ENCODE measurements around the gene MBOAT1. TPM values are rescaled to one million over a fixed set of nuclear protein-coding genes. Genes with fewer than 3 reads are reported as not detected.

MBOAT1 gene
- total RNA-seq, 2 experiments from 2014 or later, result 5.4 to 6.4 TPM

GRCh38 chr6:20238688-20239587, 26.7 kb upstream of the MBOAT1 start:
- POLR2A ChIA-PET, result no interaction called here
- no peak for DNase-seq
- H3K27me3 Mint-ChIP-seq, result no peaks in the 10 kb centered on the region
- peaks cover 10% of the 10 kb centered on the region for H3K4me1 Mint-ChIP-seq (ENCODE audit: low read depth)
- CTCF ChIA-PET, result interaction anchor here (1.6 kb wide), 1 partner anchor 112 kb away, joined by 3 read pairs; no protein-coding TSS in a partner anchor
- no peak for TF ChIP-seq CTCF (IDR thresholded peaks at IDR 0.05)
- H3K27ac Mint-ChIP-seq, result no peak overlapping the region
- intact Hi-C loops (cut with micrococcal nuclease), result no loop called here
- no peak for ATAC-seq
- no peaks in the 10 kb centered on the region for H3K36me3 Mint-ChIP-seq (ENCODE audit: low read depth)
- H3K4me3 Mint-ChIP-seq, result no peak overlapping the region
- H3K9me3 Mint-ChIP-seq, result no peaks in the 10 kb centered on the region

GRCh38 chr6:20237677-20238460, 25.6 kb upstream of the MBOAT1 start:
- H3K36me3 Mint-ChIP-seq (ENCODE audit: low read depth), result no peaks in the 10 kb centered on the region
- no peak overlapping the region for H3K27ac Mint-ChIP-seq
- H3K4me3 Mint-ChIP-seq, result no peak overlapping the region
- ChIA-PET CTCF (interaction anchor here (1.0 kb wide), 1 partner anchor 145 kb away, joined by 3 read pairs; no protein-coding TSS in a partner anchor), POLR2A (no interaction called here)
- intact Hi-C loops (cut with micrococcal nuclease), result no loop called here
- H3K27me3 Mint-ChIP-seq, result no peaks in the 10 kb centered on the region
- no peak for TF ChIP-seq CTCF (IDR thresholded peaks at IDR 0.05)
- ATAC-seq (no peak), DNase-seq (no peak)
- peaks cover 10% of the 10 kb centered on the region for H3K4me1 Mint-ChIP-seq (ENCODE audit: low read depth)
- H3K9me3 Mint-ChIP-seq, result no peaks in the 10 kb centered on the region

- ATAC-seq (no peak), DNase-seq (no peak)
- H3K27ac Mint-ChIP-seq, result no peak overlapping the region
- ChIA-PET POLR2A (no interaction called here), CTCF (interaction anchor here (1.0 kb wide), 1 partner anchor 144 kb away, joined by 3 read pairs; no protein-coding TSS in a partner anchor)
- H3K27me3 Mint-ChIP-seq, result no peaks in the 10 kb centered on the region
- H3K4me3 Mint-ChIP-seq, result no peak overlapping the region
- intact Hi-C loops (cut with micrococcal nuclease), result no loop called here
- TF ChIP-seq CTCF (IDR thresholded peaks at IDR 0.05), result no peak
- no peaks in the 10 kb centered on the region for H3K9me3 Mint-ChIP-seq
- H3K36me3 Mint-ChIP-seq (ENCODE audit: low read depth), result no peaks in the 10 kb centered on the region
- peaks cover 10% of the 10 kb centered on the region for H3K4me1 Mint-ChIP-seq (ENCODE audit: low read depth)
These were observed 24.8 kb upstream of the MBOAT1 start for GRCh38 chr6:20236909-20237600.

- Mint-ChIP-seq H3K36me3 (ENCODE audit: low read depth) (no peaks in the 10 kb centered on the region), H3K27me3 (no peaks in the 10 kb centered on the region), H3K4me3 (no peak overlapping the region), H3K4me1 (ENCODE audit: low read depth) (peaks cover 10% of the 10 kb centered on the region), H3K9me3 (no peaks in the 10 kb centered on the region), H3K27ac (no peak overlapping the region)
- DNase-seq (no peak), ATAC-seq (no peak)
- ChIA-PET POLR2A (no interaction called here), CTCF (interaction anchor here (1.0 kb wide), 1 partner anchor 144 kb away, joined by 3 read pairs; no protein-coding TSS in a partner anchor)
- intact Hi-C loops (cut with micrococcal nuclease), result no loop called here
- TF ChIP-seq CTCF (IDR thresholded peaks at IDR 0.05), result no peak
These were observed 24.1 kb upstream of the MBOAT1 start for GRCh38 chr6:20236344-20236743.
